SK-N-SH treated with all-trans-retinoic acid at 6 μM for 48 hours (cell line): ENCODE data around the gene NPEPL1.

Source experiments
- ARNTL ChIP-seq: fragments of 450-650 bp; formaldehyde crosslinking; IDR thresholded peaks from 2 replicates; pipeline ENCODE4 v1.5.0; 2020; ENCODE audit warnings: low read depth, mild to moderate bottlenecking, moderate library complexity, borderline replicate concordance
- CREB5 ChIP-seq: fragments of 250-450 bp; sonication (Bioruptor Pico); IDR thresholded peaks from 2 replicates; pipeline ENCODE4 v1.5.1; 2020; ENCODE audit warnings: low read depth, mild to moderate bottlenecking, moderate library complexity
- ISL1 ChIP-seq: fragments of 250-450 bp; sonication (Bioruptor Pico); IDR thresholded peaks from 2 replicates; pipeline ENCODE4 v2.1.2; 2022; ENCODE audit warnings: mild to moderate bottlenecking, moderate library complexity
- PATZ1 ChIP-seq: fragments of 250-450 bp; sonication (Bioruptor Pico); IDR thresholded peaks from 2 replicates; pipeline ENCODE4 v1.8.0; 2020; ENCODE audit warnings: mild to moderate bottlenecking, moderate library complexity, borderline replicate concordance
- RARB ChIP-seq: fragments of 250-450 bp; sonication (Bioruptor Pico); IDR thresholded peaks from 2 replicates; pipeline ENCODE4 v1.8.0; 2021; ENCODE audit warnings: mild to moderate bottlenecking, moderate library complexity
- ZC3H10 ChIP-seq: fragments of 250-450 bp; sonication (Bioruptor Pico); IDR thresholded peaks from 2 replicates; pipeline ENCODE4 v1.5.1; 2021; ENCODE audit warnings: mild to moderate bottlenecking, moderate library complexity

- TF ChIP-seq ARNTL (CRISPR knock-in tag) (no peak), ISL1 (CRISPR knock-in tag) (no peak), PATZ1 (CRISPR knock-in tag) (no peak), ZC3H10 (CRISPR knock-in tag) (no peak), RARB (no peak), CREB5 (CRISPR knock-in tag) (no peak)
These were observed 29.6 kb downstream of the NPEPL1 start for GRCh38 chr20:58721951-58722778.
